ENCODE results near the gene MYO5B.
"Not testable (repeated sequence)": the region's sequence is repeated elsewhere in the genome, so short reads cannot be mapped to it uniquely, and the experiment has no call there.

The MYO5B gene

GRCh38 chr18:49910019-49910418 is 284.9 kb downstream of the MYO5B start:
- DNase-seq, result no peak

DNA sequence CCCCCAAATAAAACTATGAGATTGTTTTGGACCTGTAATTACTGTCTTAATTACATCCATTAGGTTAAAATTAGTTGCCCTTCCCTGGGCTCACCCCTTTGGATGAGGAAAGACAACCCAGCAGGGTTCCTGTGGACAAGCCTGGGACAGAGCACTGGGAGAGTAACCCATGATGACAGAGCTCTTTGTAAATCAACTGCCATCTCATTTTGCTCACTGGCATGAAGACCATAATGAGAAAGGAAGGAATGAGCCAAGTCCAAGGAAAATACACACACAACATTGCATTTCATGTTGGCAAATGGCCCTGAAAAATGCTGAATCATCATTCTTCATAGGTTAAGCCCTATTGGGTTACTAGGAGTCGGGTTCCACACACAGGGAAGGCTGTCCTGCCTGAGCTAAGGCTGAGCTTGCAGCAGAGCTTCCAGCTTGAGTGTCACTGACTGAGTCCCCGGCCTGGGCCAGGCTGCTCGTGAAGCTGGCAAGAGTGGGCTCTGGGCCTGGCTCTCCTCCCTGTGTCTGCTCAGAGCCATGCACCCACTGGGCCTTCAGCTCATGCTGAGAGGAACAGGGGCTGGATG is 287.5 kb downstream of the MYO5B start:
- no peak for DNase-seq

- no peak for DNase-seq
Observed at GRCh38 chr18:49905771-49906170, 289.2 kb downstream of the MYO5B start.

DNA sequence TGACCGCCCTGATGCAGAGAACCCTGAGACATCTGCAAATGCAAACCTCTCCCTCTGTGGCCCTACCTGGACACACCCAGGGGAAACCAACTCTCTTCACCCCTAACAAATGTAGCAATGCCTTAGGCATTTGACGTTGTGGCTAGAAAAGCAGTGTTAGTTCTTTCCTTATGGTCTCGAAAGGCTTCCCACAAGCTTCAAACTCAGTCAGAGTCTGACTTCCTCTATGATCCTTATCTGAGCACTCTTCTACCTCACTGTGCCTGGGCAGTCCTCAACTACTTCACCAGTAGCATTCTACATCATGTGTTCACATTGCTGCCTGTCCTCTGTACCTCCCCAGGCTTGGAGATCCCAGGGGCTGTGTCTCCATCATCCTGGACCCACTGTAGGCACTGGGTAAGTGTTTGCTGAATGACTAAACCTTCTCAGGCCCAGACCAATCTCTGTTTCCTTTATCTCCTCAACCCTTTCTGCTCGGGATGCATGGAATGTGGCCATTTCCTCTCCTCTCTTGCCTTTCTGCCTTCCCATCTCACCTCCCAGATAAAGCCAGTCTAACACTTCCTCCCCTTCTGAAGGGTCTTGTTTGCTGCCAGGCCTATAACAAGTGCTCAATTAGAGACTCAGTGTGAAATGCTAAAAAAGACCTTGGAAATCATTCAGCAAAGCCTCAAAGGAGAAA is 289.9 kb downstream of the MYO5B start:
- no peak for DNase-seq

- no peak for DNase-seq
Observed at GRCh38 chr18:49901862-49902340, 293.0 kb downstream of the MYO5B start.

- DNase-seq, result no peak
Observed at GRCh38 chr18:49899657-49900330, 295.2 kb downstream of the MYO5B start.

GRCh38 chr18:49898421-49898820 is 296.5 kb downstream of the MYO5B start:
- DNase-seq, result peak; percentile 3 to 35

DNA sequence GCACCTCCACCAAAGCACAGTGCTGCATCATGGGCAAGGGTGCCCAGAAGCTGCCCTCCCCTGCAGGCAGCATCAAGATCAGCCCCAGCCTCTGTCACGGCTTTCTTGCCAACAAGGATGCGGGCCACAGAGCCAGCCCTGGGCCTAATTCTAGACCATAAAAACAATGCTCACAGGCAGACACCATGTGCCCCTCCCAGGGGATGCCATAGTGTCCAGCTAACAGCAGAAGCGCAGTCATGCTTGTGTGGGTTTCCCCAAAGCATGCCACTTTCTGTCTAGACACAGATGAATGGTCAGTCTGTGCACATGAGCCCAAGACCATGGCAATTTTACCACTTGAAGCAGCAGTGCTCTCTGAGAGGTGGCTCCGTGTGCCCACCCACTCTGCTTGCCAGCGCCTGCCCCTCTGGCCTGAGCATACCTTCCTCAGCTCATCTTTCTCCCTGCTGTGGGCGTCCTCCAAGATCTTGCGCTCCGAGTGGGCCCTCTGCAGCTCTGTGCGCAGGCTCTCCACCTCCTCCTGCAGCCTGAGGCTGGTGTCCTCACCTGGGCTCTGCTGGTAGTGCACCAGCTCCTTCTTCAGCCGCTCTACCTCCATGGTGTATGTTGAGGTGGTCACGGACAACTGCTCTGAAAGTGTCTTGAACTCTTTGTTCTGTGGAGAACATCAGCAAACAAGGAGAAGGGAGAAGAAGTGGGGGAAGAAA is 300.3 kb downstream of the MYO5B start:
- no peak for DNase-seq

DNA sequence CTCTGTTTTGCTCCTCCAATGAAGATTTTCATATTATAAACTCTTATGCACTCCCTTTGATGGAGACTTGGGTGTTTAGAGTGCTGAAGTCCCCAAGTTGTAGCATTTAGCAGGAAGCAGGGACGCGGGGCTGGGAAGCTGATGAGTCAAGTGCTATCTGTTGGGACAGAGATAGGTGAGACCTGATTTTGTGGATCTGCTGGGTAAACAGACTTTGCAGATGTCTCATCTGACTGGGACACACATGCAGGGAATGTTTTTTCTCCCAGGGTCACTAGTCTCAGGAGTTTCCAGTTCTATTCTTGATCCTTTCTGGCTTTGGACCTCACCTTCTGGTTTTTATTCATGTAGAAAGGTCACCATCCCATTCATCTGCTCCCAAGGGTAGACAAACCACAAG is 301.9 kb downstream of the MYO5B start:
- DNase-seq, result no peak

DNA sequence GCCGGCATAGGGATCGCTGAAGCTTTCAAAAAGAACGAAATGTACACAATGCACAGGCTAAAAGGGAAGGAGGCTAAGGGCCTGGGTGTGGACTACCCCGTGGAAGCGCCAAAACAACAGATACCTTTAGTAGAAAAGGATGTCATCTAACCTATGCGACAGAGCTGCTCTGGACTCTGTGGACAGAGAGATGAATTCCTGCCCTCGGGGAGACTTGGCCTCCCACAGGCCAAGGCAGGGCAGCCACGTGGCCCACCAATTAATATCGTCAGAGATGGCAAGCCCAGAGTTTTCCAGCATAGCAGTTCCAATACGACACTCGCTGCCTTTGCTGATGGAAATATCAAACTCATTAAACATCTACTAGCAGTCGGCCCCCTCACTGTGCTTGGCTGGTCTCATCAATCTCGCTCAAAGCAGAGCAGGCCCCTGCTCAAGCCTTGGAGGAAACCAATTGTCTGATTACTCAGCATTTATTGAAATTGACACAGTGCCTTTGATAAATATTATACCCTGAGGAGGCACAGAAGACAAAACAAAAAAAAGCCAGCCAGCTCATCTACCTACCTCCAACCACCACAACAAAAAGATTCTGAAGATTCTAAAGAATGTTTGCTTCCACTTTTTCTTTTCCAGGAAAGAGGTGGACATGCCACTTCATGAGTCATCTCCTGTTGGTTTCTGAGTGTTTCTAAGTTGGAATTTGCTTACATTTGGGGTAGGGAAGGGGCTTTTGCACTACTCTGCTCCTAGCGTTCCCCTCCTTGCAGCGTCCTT is 302.6 kb downstream of the MYO5B start:
- no peak for DNase-seq

GRCh38 chr18:49890041-49890440 is 304.9 kb downstream of the MYO5B start:
- no peak for DNase-seq

- DNase-seq, result not testable (repeated sequence)
Observed at GRCh38 chr18:49889552-49889951, 305.4 kb downstream of the MYO5B start.

DNA sequence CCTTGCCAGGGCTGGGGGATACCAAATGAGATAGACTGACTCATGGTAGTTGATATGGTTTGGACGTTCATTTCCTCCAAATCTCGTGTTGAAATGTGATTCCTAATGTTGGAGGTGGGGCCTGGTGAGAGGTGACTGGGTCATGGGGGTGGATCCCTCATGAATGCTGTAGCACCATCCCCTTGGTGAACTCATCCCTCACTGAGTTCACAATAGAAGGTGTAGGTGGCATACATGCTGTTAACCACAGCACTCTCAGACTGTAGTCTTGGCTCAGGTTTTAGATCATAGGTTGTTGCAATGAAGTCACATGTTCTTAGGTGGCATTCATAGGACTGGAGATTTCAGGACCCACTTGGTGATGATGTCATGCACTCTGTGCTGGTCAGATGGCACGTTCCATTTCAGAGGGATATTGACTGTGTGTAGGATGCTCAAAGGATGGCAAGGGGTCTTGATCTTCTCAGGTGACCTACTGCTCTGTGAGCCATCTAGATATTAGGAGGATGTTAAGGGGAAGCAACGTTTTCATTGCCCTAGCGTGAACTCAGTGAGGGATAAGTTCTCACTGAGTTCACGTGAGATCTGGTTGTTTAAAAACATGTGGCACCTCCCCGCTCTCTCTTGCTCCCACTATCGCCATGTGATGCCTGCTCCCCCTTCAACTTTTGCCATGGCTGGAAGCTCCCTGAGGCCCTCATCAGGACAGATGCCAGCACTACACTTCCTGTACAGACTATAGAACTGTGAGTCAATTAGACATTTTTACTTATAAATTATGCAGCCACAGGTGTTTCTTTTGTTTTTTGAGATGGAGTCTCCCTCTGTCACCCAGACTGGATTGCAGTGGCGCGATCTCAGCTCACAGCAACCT is 307.8 kb downstream of the MYO5B start:
- DNase-seq, result no peak

- DNase-seq, result no peak
Observed at GRCh38 chr18:49884959-49885358, 310.0 kb downstream of the MYO5B start.

- DNase-seq, result no peak
Observed at GRCh38 chr18:49884465-49884864, 310.5 kb downstream of the MYO5B start.

DNA sequence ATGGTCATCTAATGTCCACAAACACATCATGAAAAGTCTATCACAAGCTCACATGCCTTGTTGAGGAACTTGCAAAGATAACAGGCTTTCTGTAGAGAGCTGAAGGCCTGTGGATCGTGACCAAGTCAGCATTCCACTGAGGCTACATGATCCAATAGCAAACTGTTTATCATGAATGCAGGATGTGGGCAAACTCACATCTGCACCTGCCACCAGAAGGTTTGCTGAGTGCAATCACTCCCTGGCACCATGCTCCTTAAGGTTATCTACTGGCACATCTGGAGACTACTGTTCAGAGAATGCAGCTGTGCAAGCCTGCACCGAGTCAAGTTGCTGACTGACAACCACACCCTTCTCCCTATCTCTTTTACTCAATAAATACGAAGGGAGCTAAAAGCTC is 314.3 kb downstream of the MYO5B start:
- DNase-seq, result no peak

GRCh38 chr18:49879271-49879580 is 315.7 kb downstream of the MYO5B start:
- no peak for DNase-seq

GRCh38 chr18:49878567-49879270 is 316.2 kb downstream of the MYO5B start:
- no peak for DNase-seq

DNA sequence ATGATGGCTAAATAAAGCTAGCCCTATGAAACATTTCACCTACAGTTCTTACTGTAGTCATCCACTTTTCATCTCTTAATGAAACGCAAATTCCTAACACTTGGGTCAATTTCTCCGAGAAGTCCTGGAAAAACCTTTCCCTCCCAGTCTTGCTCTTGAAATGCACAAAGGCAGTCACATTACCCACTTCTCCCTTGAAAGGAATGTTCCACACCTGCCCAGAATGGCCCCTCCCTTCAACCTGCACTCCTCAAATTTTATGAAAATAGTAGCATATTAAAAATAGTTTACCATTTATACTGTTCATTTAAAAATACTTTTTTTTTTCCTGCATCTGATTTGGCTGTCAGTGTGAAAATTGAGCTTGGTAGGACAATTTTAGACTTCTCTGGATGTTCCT is 316.9 kb downstream of the MYO5B start:
- no peak for DNase-seq

DNA sequence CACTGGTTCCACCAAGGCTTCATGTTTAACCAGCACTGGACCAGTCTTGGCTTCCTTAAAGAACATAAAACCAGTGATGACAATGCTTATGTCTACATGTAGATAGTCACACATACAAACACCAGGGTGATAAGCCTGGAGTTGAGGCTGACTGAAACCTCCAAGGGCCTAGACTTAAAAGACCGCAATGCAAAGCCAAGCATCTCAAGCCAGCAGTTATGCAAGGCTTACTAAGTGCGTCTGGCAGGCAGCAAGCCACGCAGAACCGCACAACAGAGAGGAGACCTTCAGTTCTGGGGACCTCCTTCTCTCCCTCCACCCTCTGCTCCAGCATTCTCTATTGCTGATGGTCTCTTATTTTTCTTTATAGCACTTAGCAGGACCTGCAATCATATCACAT is 318.4 kb downstream of the MYO5B start:
- DNase-seq, result no peak

DNA sequence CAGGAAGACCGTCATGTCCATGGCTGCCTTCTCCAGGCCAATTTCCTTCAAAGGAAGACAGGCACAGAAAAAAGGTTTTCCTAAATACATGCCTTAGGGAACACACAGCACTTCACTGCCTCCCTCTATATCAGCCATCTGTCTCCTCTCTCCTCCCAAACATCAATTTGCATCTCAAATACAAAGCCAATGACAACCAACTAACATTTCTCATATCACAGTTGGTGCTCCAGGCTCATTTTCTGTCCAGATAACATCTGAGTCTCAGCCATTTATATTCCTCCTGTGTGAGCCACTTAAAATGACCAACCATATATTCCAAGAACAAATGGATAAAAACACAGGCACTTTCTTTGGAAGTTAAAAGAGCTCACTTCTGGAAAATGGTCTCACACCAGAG is 319.2 kb downstream of the MYO5B start:
- no peak for DNase-seq
